HCT116 (cell line): ENCODE measurements around the gene PHF21A. TPM values are rescaled to one million over a fixed set of nuclear protein-coding genes. Genes with fewer than 3 reads are reported as not detected.

Source experiments
- ATAC-seq: fragments of 200-7000 bp; cut with Tn5 transposase; 2 replicates; pipeline ENCODE4 v1.9.1; 2020; ENCODE audit warnings: mild to moderate bottlenecking, moderate library complexity
- BruUV-seq: library from RNA; stranded (reverse); fragments of 400-500 nt; replicated peaks from 2 replicates; lab custom pipeline; 2021; lab: Mats Ljungman, UMichigan
- CTCF ChIA-PET: fragments of 300-600 bp; sonication (Branson Sonifier 250); formaldehyde crosslinking; loops from one replicate; lab custom pipeline; 2021; ENCODE audit warnings: antibody characterized with exemption; lab: Charles Lee
- POLR2A ChIA-PET: fragments of 300-600, 350-600 bp; sonication (Branson Sonifier 250); formaldehyde crosslinking; loops from one replicate; lab custom pipeline; 2021; ENCODE audit warnings: antibody characterized with exemption; lab: Charles Lee
- RAD21 ChIA-PET, 2 experiments: fragments of 300-600 bp; sonication (Branson Sonifier 250); formaldehyde crosslinking; loops; one replicate each; lab custom pipeline; 2023; ENCODE audit warnings: low total read pairs in 2 of 2; ENCODE audit not compliant: uncharacterized antibody in 2 of 2, unreplicated experiment in 2 of 2, low non-redundant PET in 1 of 2; lab: Charles Lee
- DNase-seq: peaks from one replicate; pipeline ENCODE4 v3.0.0-alpha.2; 2010; ENCODE audit warnings: low read depth, low spot score
- H2AFZ ChIP-seq: fragments of 200-600 bp; shearing (Covaris generic), sonication (generic); 2 replicates; pipeline ENCODE4 v1.6.1; 2017; ENCODE audit warnings: low read depth, mixed run types, mixed read lengths, antibody characterized with exemption, low read length; ENCODE audit not compliant: poor library complexity, severe bottlenecking
- H3K27ac ChIP-seq: 2 replicates; pipeline ENCODE4 v1.5.1; 2012; ENCODE audit warnings: low read depth, low read length
- H3K27me3 ChIP-seq: fragments of 200-600 bp; sonication (generic); 2 replicates; pipeline ENCODE4 v1.6.1; 2016; ENCODE audit warnings: mixed run types, low read length, mixed read lengths; ENCODE audit not compliant: insufficient read depth
- H3K36me3 ChIP-seq, 2 experiments: fragments of 200-500 bp in 1 of 2; fragments of 200-600 bp in 1 of 2; sonication (Bioruptor generic) in 1 of 2; sonication (generic) in 1 of 2; 2 replicates each; pipeline versions ENCODE4 v1.5.1 to v1.6.1; 2014 to 2016; ENCODE audit warnings: low read length in 2 of 2, inconsistent platforms in 1 of 2, mixed read lengths in 1 of 2, mixed run types in 1 of 2; ENCODE audit not compliant: insufficient read depth in 2 of 2, control insufficient read depth in 1 of 2
- H3K4me1 ChIP-seq, 2 experiments: fragments of 200-600 bp in 1 of 2; sonication (generic) in 1 of 2; 2 replicates each; pipeline versions ENCODE4 v1.5.1 to v1.6.1; 2012 to 2017; ENCODE audit warnings: low read length in 2 of 2, inconsistent platforms in 1 of 2, mild to moderate bottlenecking in 1 of 2, mixed read lengths in 1 of 2, mixed run types in 1 of 2, moderate library complexity in 1 of 2; ENCODE audit not compliant: insufficient read depth in 2 of 2, control insufficient read depth in 1 of 2
- H3K4me2 ChIP-seq: fragments of 200-600 bp; sonication (generic); 2 replicates; pipeline ENCODE4 v1.6.1; 2017; ENCODE audit warnings: mixed run types, low read length, mixed read lengths
- H3K4me3 ChIP-seq, 2 experiments: fragments of 200-600 bp in 1 of 2; sonication (generic) in 1 of 2; replicated peaks in 1 of 2; 2 replicates each; pipeline ENCODE4 v1.5.1; 2011 to 2016; ENCODE audit warnings: low read length in 2 of 2, control low read depth in 1 of 2, low read depth in 1 of 2, mild to moderate bottlenecking in 1 of 2, mixed read lengths in 1 of 2, mixed run types in 1 of 2
- H3K79me2 ChIP-seq: fragments of 200-600 bp; sonication (generic); 2 replicates; pipeline ENCODE4 v1.6.1; 2017; ENCODE audit warnings: mild to moderate bottlenecking, mixed run types, low read length, moderate library complexity, mixed read lengths; ENCODE audit not compliant: insufficient read depth
- H3K9ac ChIP-seq: fragments of 200-600 bp; sonication (generic); 2 replicates; pipeline ENCODE4 v1.6.1; 2016; ENCODE audit warnings: low read length, mixed read lengths
- H3K9me2 ChIP-seq: fragments of 200-600 bp; sonication (generic), shearing (Covaris generic); 2 replicates; pipeline ENCODE4 v1.6.1; 2017; ENCODE audit warnings: mixed run types, mild to moderate bottlenecking, moderate library complexity; ENCODE audit not compliant: insufficient read depth
- H3K9me3 ChIP-seq, 2 experiments: fragments of 200-500 bp in 1 of 2; fragments of 200-600 bp in 1 of 2; sonication (Bioruptor generic) in 1 of 2; sonication (generic) in 1 of 2; 2 replicates each; pipeline ENCODE4 v1.6.1; 2014 to 2017; ENCODE audit warnings: low read length in 2 of 2, mixed read lengths in 2 of 2, inconsistent platforms in 1 of 2, low read depth in 1 of 2, mild to moderate bottlenecking in 1 of 2, mixed run types in 1 of 2, moderate library complexity in 1 of 2; ENCODE audit not compliant: control insufficient read depth in 1 of 2, insufficient read depth in 1 of 2
- H4K20me1 ChIP-seq: fragments of 200-600 bp; sonication (generic), shearing (Covaris generic); 2 replicates; pipeline ENCODE4 v1.6.1; 2017; ENCODE audit warnings: mixed run types, mild to moderate bottlenecking, moderate library complexity; ENCODE audit not compliant: insufficient read depth
- CBX3 ChIP-seq: IDR thresholded peaks from 2 replicates; pipeline ENCODE4 v1.6.1; 2012; ENCODE audit warnings: low read depth
- CEBPB ChIP-seq: IDR thresholded peaks from 2 replicates; pipeline ENCODE4 v1.6.1; 2012; ENCODE audit warnings: low read depth
- EGR1 ChIP-seq: IDR thresholded peaks from 2 replicates; pipeline ENCODE4 v1.6.1; 2012; ENCODE audit warnings: low read depth
- ELF1 ChIP-seq: IDR thresholded peaks from 2 replicates; pipeline ENCODE4 v1.6.1; 2012; ENCODE audit warnings: low read depth, borderline replicate concordance
- EZH2phosphoT487 ChIP-seq: fragments of 200-600 bp; IDR thresholded peaks from 2 replicates; pipeline ENCODE4 v1.6.1; 2018; ENCODE audit warnings: antibody characterized with exemption, borderline replicate concordance
- FOSL1 ChIP-seq: IDR thresholded peaks from 2 replicates; pipeline ENCODE4 v1.6.1; 2012; ENCODE audit warnings: low read depth
- POLR2A ChIP-seq: IDR thresholded peaks from 2 replicates; pipeline ENCODE4 v1.7.0; 2011; ENCODE audit warnings: borderline replicate concordance; ENCODE audit not compliant: insufficient read depth, insufficient read length; ENCODE audit errors: extremely low read depth
- POLR2AphosphoS5 ChIP-seq: IDR thresholded peaks from 2 replicates; pipeline ENCODE4 v1.6.1; 2011; ENCODE audit warnings: mild to moderate bottlenecking, low read depth, low read length, moderate library complexity
- SIN3A ChIP-seq: IDR thresholded peaks from 2 replicates; pipeline ENCODE4 v1.6.1; 2012; ENCODE audit warnings: low read depth
- SP1 ChIP-seq: IDR thresholded peaks from 2 replicates; pipeline ENCODE4 v1.6.1; 2012; ENCODE audit warnings: low read depth
- SRF ChIP-seq: IDR thresholded peaks from 2 replicates; pipeline ENCODE4 v1.6.1; 2012; ENCODE audit warnings: low read depth
- TCF7L2 ChIP-seq: IDR thresholded peaks from 2 replicates; pipeline ENCODE4 v1.7.0; 2011; ENCODE audit warnings: borderline replicate concordance, inconsistent platforms; ENCODE audit not compliant: insufficient read depth, insufficient read length; ENCODE audit errors: extremely low read depth
- YY1 ChIP-seq: IDR thresholded peaks from 2 replicates; pipeline ENCODE4 v1.6.1; 2011; ENCODE audit warnings: low read length, low read depth, moderate library complexity, mild to moderate bottlenecking; ENCODE audit not compliant: insufficient replicate concordance; ENCODE audit errors: extremely low read depth
- ZNF274 ChIP-seq: fragments of 200-500 bp; sonication (Bioruptor generic); IDR thresholded peaks from 2 replicates; pipeline ENCODE4 v1.6.1; 2014; ENCODE audit warnings: mild to moderate bottlenecking, low read depth, low read length, inconsistent platforms
- intact Hi-C: fragments of 100-400 bp; cut with micrococcal nuclease; formaldehyde crosslinking; loops from 2 replicates; pipeline ENCODE4 v1.10.0; 2022
- total RNA-seq: library from RNA; stranded (reverse); gene quantifications from one replicate; pipeline ENCODE4 v1.2.1, GENCODE V29; 2021; ENCODE audit not compliant: unreplicated experiment
- TF ChIP-seq, protein P1 (sequence below): IDR thresholded peaks from 2 replicates; pipeline ENCODE4 v1.6.1; 2012
- TF ChIP-seq, protein P2 (sequence below): IDR thresholded peaks from 2 replicates; pipeline ENCODE4 v1.6.1; 2012
- TF ChIP-seq, protein P3 (sequence below): IDR thresholded peaks from 2 replicates; pipeline ENCODE4 v1.6.1; 2011; ENCODE audit warnings: mild to moderate bottlenecking, low read length, moderate library complexity; ENCODE audit not compliant: insufficient replicate concordance; ENCODE audit errors: extremely low read depth

The PHF21A gene
- total RNA-seq, 1 experiment from 2014 or later, result 27.0 TPM

DNA sequence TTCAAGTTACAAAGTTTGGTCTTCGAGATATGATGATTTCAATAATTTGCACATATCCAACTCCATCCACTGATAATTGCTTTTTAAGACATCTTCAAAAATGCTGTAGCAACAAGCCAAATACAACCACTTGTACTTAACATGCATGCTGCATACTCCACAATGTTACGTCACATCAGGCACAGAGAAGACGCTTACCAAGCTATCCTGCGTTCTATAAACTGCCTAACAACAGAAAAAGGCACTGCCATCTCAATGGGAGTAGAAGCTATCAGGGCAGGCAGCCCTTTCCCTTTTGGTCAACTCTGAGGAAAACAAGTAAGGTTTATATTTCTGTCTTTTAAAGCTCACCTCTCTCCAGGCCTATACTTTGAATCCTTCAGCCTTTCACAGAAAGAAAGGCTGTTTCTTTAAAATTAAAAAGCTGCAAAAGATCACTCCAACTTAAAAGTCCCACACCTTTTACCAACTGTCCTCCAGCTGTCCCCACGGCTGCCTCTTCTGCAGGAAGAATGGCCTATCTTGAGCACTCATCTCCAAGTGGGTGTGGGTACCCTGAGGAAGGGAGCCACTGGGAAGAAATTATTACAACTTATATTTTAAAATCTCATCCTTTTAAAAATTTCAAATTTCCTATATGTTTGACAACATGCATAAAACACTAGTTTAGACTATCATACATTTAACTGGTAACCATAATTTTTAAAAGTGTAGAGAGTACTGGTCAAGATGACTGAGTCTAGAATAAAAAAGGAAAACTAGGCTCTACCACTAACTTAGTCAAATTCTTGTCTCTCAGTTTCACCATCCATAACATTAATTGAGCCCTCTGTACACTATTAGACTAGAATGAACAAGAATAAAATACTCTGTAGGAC lies 14.5 kb downstream of the PHF21A start:
- no peak overlapping the region for H3K4me2 ChIP-seq
- no peaks in the 10 kb centered on the region for H3K9me3 ChIP-seq

More for the DNA sequence above, 14.5 kb downstream of the PHF21A start:
- no peak for DNase-seq
- Histone ChIP-seq H3K4me1 (no peaks in the 10 kb centered on the region), H2AFZ (no peak overlapping the region), H3K27me3 (no peaks in the 10 kb centered on the region), H3K27ac (no peak overlapping the region), H3K9ac (no peak overlapping the region), H3K4me3 (no peak overlapping the region), H4K20me1 (no peaks in the 10 kb centered on the region), H3K36me3 (no peaks in the 10 kb centered on the region), H3K9me2 (no peaks in the 10 kb centered on the region), H3K79me2 (peaks cover 4% of the 10 kb centered on the region; the same call in 1 of the 2 replicates)
- TF ChIP-seq, protein P1, sequence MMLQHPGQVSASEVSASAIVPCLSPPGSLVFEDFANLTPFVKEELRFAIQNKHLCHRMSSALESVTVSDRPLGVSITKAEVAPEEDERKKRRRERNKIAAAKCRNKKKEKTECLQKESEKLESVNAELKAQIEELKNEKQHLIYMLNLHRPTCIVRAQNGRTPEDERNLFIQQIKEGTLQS, result no peak
- TF ChIP-seq, protein P2, sequence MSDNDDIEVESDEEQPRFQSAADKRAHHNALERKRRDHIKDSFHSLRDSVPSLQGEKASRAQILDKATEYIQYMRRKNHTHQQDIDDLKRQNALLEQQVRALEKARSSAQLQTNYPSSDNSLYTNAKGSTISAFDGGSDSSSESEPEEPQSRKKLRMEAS, result no peak
- TF ChIP-seq, protein P3, sequence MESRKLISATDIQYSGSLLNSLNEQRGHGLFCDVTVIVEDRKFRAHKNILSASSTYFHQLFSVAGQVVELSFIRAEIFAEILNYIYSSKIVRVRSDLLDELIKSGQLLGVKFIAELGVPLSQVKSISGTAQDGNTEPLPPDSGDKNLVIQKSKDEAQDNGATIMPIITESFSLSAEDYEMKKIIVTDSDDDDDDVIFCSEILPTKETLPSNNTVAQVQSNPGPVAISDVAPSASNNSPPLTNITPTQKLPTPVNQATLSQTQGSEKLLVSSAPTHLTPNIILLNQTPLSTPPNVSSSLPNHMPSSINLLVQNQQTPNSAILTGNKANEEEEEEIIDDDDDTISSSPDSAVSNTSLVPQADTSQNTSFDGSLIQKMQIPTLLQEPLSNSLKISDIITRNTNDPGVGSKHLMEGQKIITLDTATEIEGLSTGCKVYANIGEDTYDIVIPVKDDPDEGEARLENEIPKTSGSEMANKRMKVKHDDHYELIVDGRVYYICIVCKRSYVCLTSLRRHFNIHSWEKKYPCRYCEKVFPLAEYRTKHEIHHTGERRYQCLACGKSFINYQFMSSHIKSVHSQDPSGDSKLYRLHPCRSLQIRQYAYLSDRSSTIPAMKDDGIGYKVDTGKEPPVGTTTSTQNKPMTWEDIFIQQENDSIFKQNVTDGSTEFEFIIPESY, result no peak
- TF ChIP-seq EGR1, result no peak
- no peak for TF ChIP-seq SIN3A
- no peak for TF ChIP-seq SRF
- TF ChIP-seq CBX3, result no peak
- no peak for TF ChIP-seq ELF1
- TF ChIP-seq POLR2AphosphoS5, result no peak
- TF ChIP-seq FOSL1, result no peak
- TF ChIP-seq CEBPB, result no peak
- TF ChIP-seq ZNF274, result no peak
- no peak for TF ChIP-seq POLR2A
- no peak for TF ChIP-seq YY1
- TF ChIP-seq SP1, result no peak
- no peak for TF ChIP-seq EZH2phosphoT487
- TF ChIP-seq TCF7L2, result no peak
- no peak for ATAC-seq
- ChIA-PET POLR2A (no interaction called here), CTCF (no interaction called here), RAD21 (no interaction called here)
- intact Hi-C loops, result no loop called here
- no TSS peak for BruUV-seq
